Retina (tissue), 1 donor: ENCODE measurements around the gene GALT.
"Not testable (repeated sequence)": the region's sequence is repeated elsewhere in the genome, so short reads cannot be mapped to it uniquely, and the experiment has no call there.

ENCODE experiments used
- DNase-seq: peaks from one replicate; pipeline ENCODE4 v3.0.0-alpha.2; 2016

The GALT gene

GRCh38 chr9:34627716-34628655 is 18.5 kb upstream of the GALT start:
- no peak for DNase-seq

- peak; percentile 32 for DNase-seq
Observed at GRCh38 chr9:34628656-34629490, 17.6 kb upstream of the GALT start, which contains the start of gene ARID3C. TSS of gene ARID3C (minus strand) at chr9:34629066. CDS start at chr9:34628014, 1,052 bp downstream.

- no peak for DNase-seq
Observed at GRCh38 chr9:34629491-34629808, 17.0 kb upstream of the GALT start.

- no peak for DNase-seq
Observed at GRCh38 chr9:34630402-34631154, 15.9 kb upstream of the GALT start.

GRCh38 chr9:34633166-34633565 is 13.3 kb upstream of the GALT start:
- no peak for DNase-seq

- DNase-seq = peak; percentile 79
Observed at GRCh38 chr9:34633851-34634550, 12.5 kb upstream of the GALT start.

GRCh38 chr9:34634551-34635248 is 11.8 kb upstream of the GALT start:
- peak; percentile 2 for DNase-seq

- DNase-seq = no peak
Observed at GRCh38 chr9:34635556-34635955, 10.9 kb upstream of the GALT start.

GRCh38 chr9:34636791-34637355 is 9.6 kb upstream of the GALT start:
- no peak for DNase-seq

GRCh38 chr9:34637356-34638137 is 8.9 kb upstream of the GALT start, which contains the start of gene SIGMAR1:
TSS of gene SIGMAR1 (minus strand) at chr9:34637787. CDS start at chr9:34637697, 90 bp downstream.
- DNase-seq = peak; percentile 96

- DNase-seq = no peak
Observed at GRCh38 chr9:34638138-34638445, 8.4 kb upstream of the GALT start.

- not testable (repeated sequence) for DNase-seq
Observed at GRCh38 chr9:34639322-34639721, 7.2 kb upstream of the GALT start.

GRCh38 chr9:34642679-34643078 is 3.8 kb upstream of the GALT start:
- no peak for DNase-seq

- DNase-seq = no peak
Observed at GRCh38 chr9:34644766-34645314, 1.6 kb upstream of the GALT start.

GRCh38 chr9:34647084-34647403 is 569 bp downstream of the GALT start:
- DNase-seq = no peak

GRCh38 chr9:34647651-34648050 is 1.2 kb downstream of the GALT start:
- DNase-seq = no peak

GRCh38 chr9:34648673-34649072 is 2.2 kb downstream of the GALT start:
- no peak for DNase-seq

- no peak for DNase-seq
Observed at GRCh38 chr9:34650816-34651215, 4.3 kb downstream of the GALT start.

GRCh38 chr9:34651321-34651720 is 4.8 kb downstream of the GALT start:
- no peak for DNase-seq

GRCh38 chr9:34651876-34652601 is 5.6 kb downstream of the GALT start, which contains the start of gene IL11RA:
TSS of gene IL11RA (plus strand) at chr9:34652185. CDS start at chr9:34655218, 3,033 bp downstream.
- peak; percentile 71 for DNase-seq
